ENCODE results near the gene MVD. TPM values are rescaled to one million over a fixed set of nuclear protein-coding genes. Genes with fewer than 3 reads are reported as not detected.
A peak's percentile ranks its signal among the peaks of the same experiment; 100 is the strongest.

Gene MVD
- total and polyA plus RNA-seq, 2 of the 13 experiments (the other 11 are each of a cell fraction or from before 2014, with no cell fraction given), result 28.1 to 187 TPM

DNA sequence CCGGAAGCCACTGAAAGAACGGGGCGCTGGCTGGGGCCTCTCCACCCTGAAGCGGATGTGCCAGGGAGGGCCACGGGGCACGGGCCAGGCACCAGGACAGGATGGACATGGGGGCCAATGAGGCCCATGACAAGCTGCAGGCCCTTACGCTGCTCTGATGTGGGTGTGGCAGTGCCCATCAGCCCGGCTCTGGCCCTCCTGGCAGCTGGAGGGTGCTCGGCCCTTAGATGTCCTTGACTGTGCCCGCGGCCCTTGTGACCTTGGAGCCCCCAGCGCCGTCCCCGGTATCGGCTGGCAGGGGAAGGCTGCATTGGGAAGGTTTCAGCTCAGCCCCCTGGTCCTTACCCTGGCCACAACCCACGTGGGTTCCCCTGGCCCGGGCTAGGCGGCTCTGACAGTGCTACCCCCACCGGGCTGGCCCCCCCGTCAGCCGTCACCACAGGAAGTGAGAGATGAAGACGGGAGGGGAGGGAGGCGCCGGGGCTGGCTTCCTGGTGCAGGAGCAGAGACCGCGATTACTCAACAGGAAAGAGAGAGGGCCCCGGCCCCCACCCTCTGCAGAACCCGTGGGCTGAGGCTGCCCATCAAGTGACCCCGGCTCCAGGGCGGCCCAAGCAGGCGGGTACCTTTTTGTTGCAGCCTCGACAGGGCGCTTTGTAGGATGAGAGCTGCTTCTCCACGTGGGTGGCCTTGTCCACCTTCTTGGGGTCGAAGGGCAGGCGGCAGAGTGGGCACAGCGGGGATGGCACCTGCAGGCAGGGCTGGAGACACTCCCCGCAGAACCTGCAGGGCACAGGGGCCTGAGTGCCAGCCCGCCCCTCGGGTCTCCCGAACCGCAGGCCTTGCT is 38.0 kb upstream of the MVD start (continued):
- TF ChIP-seq ZNF552 (CRISPR knock-in tag; IDR thresholded peaks at IDR 0.05; ENCODE audit: borderline replicate concordance), result no peak
- TF ChIP-seq SRSF1 (optimal IDR thresholded peaks at IDR 0.05; ENCODE audit: low read depth, low read length), result peak; percentile 99
- TF ChIP-seq ZNF615 (CRISPR knock-in tag; IDR thresholded peaks at IDR 0.05; ENCODE audit: borderline replicate concordance), result no peak
- TF ChIP-seq PHF8 (CRISPR knock-in tag; IDR thresholded peaks at IDR 0.05), result no peak; the same call in 1 of the 2 replicates
- TF ChIP-seq, protein P1, sequence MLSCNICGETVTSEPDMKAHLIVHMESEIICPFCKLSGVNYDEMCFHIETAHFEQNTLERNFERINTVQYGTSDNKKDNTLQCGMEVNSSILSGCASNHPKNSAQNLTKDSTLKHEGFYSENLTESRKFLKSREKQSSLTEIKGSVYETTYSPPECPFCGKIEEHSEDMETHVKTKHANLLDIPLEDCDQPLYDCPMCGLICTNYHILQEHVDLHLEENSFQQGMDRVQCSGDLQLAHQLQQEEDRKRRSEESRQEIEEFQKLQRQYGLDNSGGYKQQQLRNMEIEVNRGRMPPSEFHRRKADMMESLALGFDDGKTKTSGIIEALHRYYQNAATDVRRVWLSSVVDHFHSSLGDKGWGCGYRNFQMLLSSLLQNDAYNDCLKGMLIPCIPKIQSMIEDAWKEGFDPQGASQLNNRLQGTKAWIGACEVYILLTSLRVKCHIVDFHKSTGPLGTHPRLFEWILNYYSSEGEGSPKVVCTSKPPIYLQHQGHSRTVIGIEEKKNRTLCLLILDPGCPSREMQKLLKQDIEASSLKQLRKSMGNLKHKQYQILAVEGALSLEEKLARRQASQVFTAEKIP (CRISPR knock-in tag; IDR thresholded peaks at IDR 0.05; ENCODE audit: borderline replicate concordance), result no peak
- peak; percentile 37; the same call in 1 of the 2 replicates for TF ChIP-seq ZNF205 (CRISPR knock-in tag; IDR thresholded peaks at IDR 0.05)
- no peak for TF ChIP-seq RELA (CRISPR knock-in tag; IDR thresholded peaks at IDR 0.05)
- TF ChIP-seq SUZ12 (IDR thresholded peaks at IDR 0.05; ENCODE audit: low read depth, low read length), result no peak
- TF ChIP-seq, protein P2, sequence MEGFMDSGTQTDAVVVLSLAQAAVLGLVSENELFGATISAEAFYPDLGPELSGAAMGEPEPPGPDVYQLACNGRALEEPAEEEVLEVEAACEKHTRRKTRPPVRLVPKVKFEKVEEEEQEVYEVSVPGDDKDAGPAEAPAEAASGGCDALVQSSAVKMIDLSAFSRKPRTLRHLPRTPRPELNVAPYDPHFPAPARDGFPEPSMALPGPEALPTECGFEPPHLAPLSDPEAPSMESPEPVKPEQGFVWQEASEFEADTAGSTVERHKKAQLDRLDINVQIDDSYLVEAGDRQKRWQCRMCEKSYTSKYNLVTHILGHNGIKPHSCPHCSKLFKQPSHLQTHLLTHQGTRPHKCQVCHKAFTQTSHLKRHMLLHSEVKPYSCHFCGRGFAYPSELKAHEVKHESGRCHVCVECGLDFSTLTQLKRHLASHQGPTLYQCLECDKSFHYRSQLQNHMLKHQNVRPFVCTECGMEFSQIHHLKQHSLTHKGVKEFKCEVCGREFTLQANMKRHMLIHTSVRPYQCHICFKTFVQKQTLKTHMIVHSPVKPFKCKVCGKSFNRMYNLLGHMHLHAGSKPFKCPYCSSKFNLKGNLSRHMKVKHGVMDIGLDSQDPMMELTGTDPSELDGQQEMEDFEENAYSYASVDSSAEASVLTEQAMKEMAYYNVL (CRISPR knock-in tag; IDR thresholded peaks at IDR 0.05; ENCODE audit: borderline replicate concordance), result peak; percentile 82; the same call in 1 of the 2 replicates
- TF ChIP-seq ZNF605 (CRISPR knock-in tag; IDR thresholded peaks at IDR 0.05), result peak; percentile 97
- peak; percentile 92 for TF ChIP-seq AKAP8 (CRISPR knock-in tag; IDR thresholded peaks at IDR 0.05)
- no peak for TF ChIP-seq TCF7L2 (IDR thresholded peaks at IDR 0.05; ENCODE audit: low read depth, low read length)
- no peak for TF ChIP-seq CHD4 (IDR thresholded peaks at IDR 0.05; ENCODE audit: borderline replicate concordance, low read length)
- no peak for TF ChIP-seq SMAD3 (CRISPR knock-in tag; IDR thresholded peaks at IDR 0.05)
- TF ChIP-seq, protein P3, sequence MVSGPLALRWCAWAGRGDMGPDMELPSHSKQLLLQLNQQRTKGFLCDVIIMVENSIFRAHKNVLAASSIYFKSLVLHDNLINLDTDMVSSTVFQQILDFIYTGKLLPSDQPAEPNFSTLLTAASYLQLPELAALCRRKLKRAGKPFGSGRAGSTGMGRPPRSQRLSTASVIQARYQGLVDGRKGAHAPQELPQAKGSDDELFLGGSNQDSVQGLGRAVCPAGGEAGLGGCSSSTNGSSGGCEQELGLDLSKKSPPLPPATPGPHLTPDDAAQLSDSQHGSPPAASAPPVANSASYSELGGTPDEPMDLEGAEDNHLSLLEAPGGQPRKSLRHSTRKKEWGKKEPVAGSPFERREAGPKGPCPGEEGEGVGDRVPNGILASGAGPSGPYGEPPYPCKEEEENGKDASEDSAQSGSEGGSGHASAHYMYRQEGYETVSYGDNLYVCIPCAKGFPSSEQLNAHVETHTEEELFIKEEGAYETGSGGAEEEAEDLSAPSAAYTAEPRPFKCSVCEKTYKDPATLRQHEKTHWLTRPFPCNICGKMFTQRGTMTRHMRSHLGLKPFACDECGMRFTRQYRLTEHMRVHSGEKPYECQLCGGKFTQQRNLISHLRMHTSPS (CRISPR knock-in tag; IDR thresholded peaks at IDR 0.05; ENCODE audit: low read depth), result peak; percentile 88
- TF ChIP-seq ZNF276 (CRISPR knock-in tag; IDR thresholded peaks at IDR 0.05; ENCODE audit: low read depth), result no peak
- TF ChIP-seq, protein P4, sequence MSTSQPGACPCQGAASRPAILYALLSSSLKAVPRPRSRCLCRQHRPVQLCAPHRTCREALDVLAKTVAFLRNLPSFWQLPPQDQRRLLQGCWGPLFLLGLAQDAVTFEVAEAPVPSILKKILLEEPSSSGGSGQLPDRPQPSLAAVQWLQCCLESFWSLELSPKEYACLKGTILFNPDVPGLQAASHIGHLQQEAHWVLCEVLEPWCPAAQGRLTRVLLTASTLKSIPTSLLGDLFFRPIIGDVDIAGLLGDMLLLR (CRISPR knock-in tag; IDR thresholded peaks at IDR 0.05), result peak; percentile 74; the same call in 1 of the 2 replicates
- no peak; the same call in none of the 2 replicates for TF ChIP-seq TMF1 (CRISPR knock-in tag; IDR thresholded peaks at IDR 0.05; ENCODE audit: low read depth)
- no peak for TF ChIP-seq ZNF597 (CRISPR knock-in tag; IDR thresholded peaks at IDR 0.05)
- TF ChIP-seq ZNF382 (CRISPR knock-in tag; IDR thresholded peaks at IDR 0.05; ENCODE audit: borderline replicate concordance), result no peak

Measured in HepG2 (cell line).